ENCODE measurements around the gene SCAMP4. TPM values are rescaled to one million over a fixed set of nuclear protein-coding genes. Genes with fewer than 3 reads are reported as not detected.

Gene SCAMP4
- total and polyA plus RNA-seq, 9 of the 15 experiments (the other 6 are each of a cell fraction or from before 2014, with no cell fraction given): 0.81 to 45.9 (median 12.8) TPM

- TF ChIP-seq DEAF1 (CRISPR knock-in tag; IDR thresholded peaks at IDR 0.05) (no peak), ZNF146 (CRISPR knock-in tag; IDR thresholded peaks at IDR 0.05; ENCODE audit: unreplicated experiment) (peak; percentile 20), ZNF395 (CRISPR knock-in tag; IDR thresholded peaks at IDR 0.05) (no peak), ZBTB9 (CRISPR knock-in tag; IDR thresholded peaks at IDR 0.05) (peak; percentile 30; the same call in 1 of the 2 replicates), RFX7 (CRISPR knock-in tag; IDR thresholded peaks at IDR 0.05) (no peak), RFX5 (IDR thresholded peaks at IDR 0.05; ENCODE audit: low read depth, low read length) (no peak), FOXK1 (CRISPR knock-in tag; IDR thresholded peaks at IDR 0.05; ENCODE audit: borderline replicate concordance) (no peak), NELFE (IDR thresholded peaks at IDR 0.05; ENCODE audit: insufficient read depth, insufficient read length) (no peak), PRPF4 (IDR thresholded peaks at IDR 0.05; ENCODE audit: insufficient read depth, low read depth, low read length, poor library complexity, severe bottlenecking) (no peak), NFXL1 (CRISPR knock-in tag; IDR thresholded peaks at IDR 0.05) (no peak), FOSL1 (tag; conservative IDR thresholded peaks at IDR 0.05) (0 out of 2 replicates have a peak, but pooled peaks have one; percentile 9), STAT5B (CRISPR knock-in tag; IDR thresholded peaks at IDR 0.05) (no peak), NCOA2 (IDR thresholded peaks at IDR 0.05; ENCODE audit: partially characterized antibody in 2 of 2) (no peak), HDGF (IDR thresholded peaks at IDR 0.05) (no peak), PCBP1 (IDR thresholded peaks at IDR 0.05; ENCODE audit: low read depth, low read length, poor library complexity, severe bottlenecking) (no peak), CTBP1 (IDR thresholded peaks at IDR 0.05; ENCODE audit: borderline replicate concordance) (peak; percentile 92), ZBTB7A (IDR thresholded peaks at IDR 0.05; ENCODE audit: borderline replicate concordance, control insufficient read depth, low read depth, low read length) (peak; percentile 92), KDM5B (IDR thresholded peaks at IDR 0.05; ENCODE audit: insufficient replicate concordance, low read depth, low read length) (peak; percentile 71), SP1 (CRISPR knock-in tag; IDR thresholded peaks at IDR 0.05) (peak; percentile 95), HBP1 (CRISPR knock-in tag; IDR thresholded peaks at IDR 0.05) (0 out of 2 replicates have a peak, but pooled peaks have one; percentile 4), CBX2 (IDR thresholded peaks at IDR 0.05; ENCODE audit: insufficient read depth, low read length, poor library complexity, severe bottlenecking) (no peak), EGR1 (conservative IDR thresholded peaks at IDR 0.05) (peak; percentile 66; the same call in 1 of the 2 replicates)
Measured at GRCh38 chr19:1875646-1876495, 29.3 kb upstream of the SCAMP4 start (continued).

Data from K562 (cell line).